AG08396 (cell line): ENCODE measurements around the gene FKBP6.
"Not testable (repeated sequence)": the region's sequence is repeated elsewhere in the genome, so short reads cannot be mapped to it uniquely, and the experiment has no call there.

Source experiments
- DNase-seq: peaks from one replicate; pipeline ENCODE4 v3.0.0; 2012; ENCODE audit warnings: low spot score, mixed read lengths

The FKBP6 gene

GRCh38 chr7:73327922-73328321 lies at the start of gene FKBP6, which contains the start of gene TRIM50:
TSS of gene FKBP6 (plus strand) at chr7:73328161. CDS start at chr7:73328429, 268 bp downstream.
TSS of gene TRIM50 (minus strand) at chr7:73328082. CDS start at chr7:73324787, 3,295 bp downstream.
- DNase-seq: not testable (repeated sequence)

- not testable (repeated sequence) for DNase-seq
Measured at GRCh38 chr7:73297235-73297634, 30.7 kb upstream of the FKBP6 start.

GRCh38 chr7:73297706-73298105 lies 30.3 kb upstream of the FKBP6 start:
- DNase-seq: not testable (repeated sequence)

- not testable (repeated sequence) for DNase-seq
Measured at GRCh38 chr7:73299812-73300211, 28.1 kb upstream of the FKBP6 start.

GRCh38 chr7:73301108-73301507 lies 26.9 kb upstream of the FKBP6 start:
- not testable (repeated sequence) for DNase-seq

- DNase-seq: not testable (repeated sequence)
Measured at GRCh38 chr7:73302846-73303245, 25.1 kb upstream of the FKBP6 start.

- DNase-seq: no peak
Measured at GRCh38 chr7:73303546-73303945, 24.4 kb upstream of the FKBP6 start.

- no peak for DNase-seq
Measured at GRCh38 chr7:73304071-73304470, 23.9 kb upstream of the FKBP6 start.

- DNase-seq: not testable (repeated sequence)
Measured at GRCh38 chr7:73304612-73305387, 23.2 kb upstream of the FKBP6 start.

- DNase-seq: no peak
Measured at GRCh38 chr7:73307436-73307835, 20.5 kb upstream of the FKBP6 start.

- DNase-seq: no peak
Measured at GRCh38 chr7:73308074-73308664, 19.8 kb upstream of the FKBP6 start.

GRCh38 chr7:73308665-73309214 lies 19.2 kb upstream of the FKBP6 start, which contains the start of gene NSUN5:
TSS of gene NSUN5 (minus strand) at chr7:73308826. CDS start at chr7:73308790, 36 bp downstream.
- peak; percentile 87 for DNase-seq

- DNase-seq: not testable (repeated sequence)
Measured at GRCh38 chr7:73311421-73311820, 16.5 kb upstream of the FKBP6 start.

- DNase-seq: no peak
Measured at GRCh38 chr7:73312831-73313520, 15.0 kb upstream of the FKBP6 start.

- DNase-seq: no peak
Measured at GRCh38 chr7:73313521-73313906, 14.4 kb upstream of the FKBP6 start.

- DNase-seq: no peak
Measured at GRCh38 chr7:73314271-73314670, 13.7 kb upstream of the FKBP6 start.

- DNase-seq: no peak
Measured at GRCh38 chr7:73316521-73316920, 11.4 kb upstream of the FKBP6 start.

- not testable (repeated sequence) for DNase-seq
Measured at GRCh38 chr7:73318656-73319204, 9.2 kb upstream of the FKBP6 start.

GRCh38 chr7:73319541-73319940 lies 8.4 kb upstream of the FKBP6 start:
- DNase-seq: not testable (repeated sequence)

GRCh38 chr7:73320009-73320408 lies 8.0 kb upstream of the FKBP6 start:
- not testable (repeated sequence) for DNase-seq

GRCh38 chr7:73323434-73324080 lies 4.4 kb upstream of the FKBP6 start:
- not testable (repeated sequence) for DNase-seq
